MM.1S (cell line): Measurements from ENCODE around the gene AGAP1.

Experiments
- DNase-seq: peaks from one replicate; pipeline ENCODE4 v3.0.0-alpha.2; 2015
- H2AFZ ChIP-seq: fragments of 300-600 bp; sonication (generic); 2 replicates; pipeline ENCODE4 v1.6.0; 2016; ENCODE audit warnings: antibody characterized with exemption, low read length
- H3F3A ChIP-seq: fragments of 300-600 bp; sonication (generic); 2 replicates; pipeline ENCODE4 v1.6.1; 2016; ENCODE audit warnings: mild to moderate bottlenecking, antibody characterized with exemption, low read length, moderate library complexity, mixed read lengths; ENCODE audit not compliant: insufficient read depth
- H3K27ac ChIP-seq: fragments of 300-600 bp; sonication (generic); 2 replicates; pipeline ENCODE4 v1.5.1; 2016; ENCODE audit warnings: mild to moderate bottlenecking, low read length
- H3K27me3 ChIP-seq: fragments of 300-600 bp; sonication (generic); replicated peaks from 2 replicates; pipeline ENCODE4 v1.6.0; 2016; ENCODE audit warnings: low read length; ENCODE audit not compliant: insufficient read depth
- H3K36me3 ChIP-seq: fragments of 300-600 bp; sonication (generic); replicated peaks from 2 replicates; pipeline ENCODE4 v1.6.1; 2016; ENCODE audit warnings: mild to moderate bottlenecking, low read length, mixed read lengths; ENCODE audit not compliant: insufficient read depth
- H3K4me1 ChIP-seq: fragments of 300-600 bp; sonication (generic); 2 replicates; pipeline ENCODE4 v1.6.1; 2016; ENCODE audit warnings: low read length, mixed read lengths
- H3K4me2 ChIP-seq: fragments of 300-600 bp; sonication (generic); 2 replicates; pipeline ENCODE4 v1.6.0; 2016; ENCODE audit warnings: low read depth, low read length
- H3K4me3 ChIP-seq: fragments of 300-600 bp; sonication (generic); 2 replicates; pipeline ENCODE4 v1.5.1; 2016; ENCODE audit warnings: low read length, mixed read lengths
- H3K79me2 ChIP-seq: fragments of 300-600 bp; sonication (generic); 2 replicates; pipeline ENCODE4 v1.6.1; 2016; ENCODE audit warnings: mixed run types, low read length, mixed read lengths
- H3K9ac ChIP-seq: fragments of 300-600 bp; sonication (generic); 2 replicates; pipeline ENCODE4 v1.6.1; 2016; ENCODE audit warnings: low read length, mixed read lengths
- H3K9me2 ChIP-seq: fragments of 300-600 bp; sonication (generic); replicated peaks from 2 replicates; pipeline ENCODE4 v1.6.1; 2016; ENCODE audit warnings: mild to moderate bottlenecking, low read length, mixed read lengths; ENCODE audit not compliant: insufficient read depth
- H3K9me3 ChIP-seq: fragments of 300-600 bp; sonication (generic); replicated peaks from 2 replicates; pipeline ENCODE4 v1.6.1; 2016; ENCODE audit warnings: mild to moderate bottlenecking, low read length, mixed read lengths; ENCODE audit not compliant: insufficient read depth
- H4K20me1 ChIP-seq: fragments of 300-600 bp; sonication (generic); 2 replicates; pipeline ENCODE4 v1.6.1; 2016; ENCODE audit warnings: mild to moderate bottlenecking, low read length, moderate library complexity, mixed read lengths; ENCODE audit not compliant: insufficient read depth
- EZH2 ChIP-seq: fragments of 300-600 bp; sonication (generic); optimal IDR thresholded peaks from 2 replicates; pipeline ENCODE3; 2017; ENCODE audit warnings: low read depth, mild to moderate bottlenecking, antibody characterized with exemption, low read length, mixed read lengths
- EZH2phosphoT487 ChIP-seq: fragments of 300-600 bp; sonication (generic); IDR thresholded peaks from 2 replicates; pipeline ENCODE4 v1.6.1; 2018; ENCODE audit warnings: antibody characterized with exemption, low read length
- TF ChIP-seq, protein P1 (sequence below): fragments of 300-600 bp; sonication (generic); IDR thresholded peaks from 2 replicates; pipeline ENCODE4 v1.5.1; 2016; ENCODE audit warnings: antibody characterized with exemption, low read length, mixed read lengths

Gene AGAP1

DNA sequence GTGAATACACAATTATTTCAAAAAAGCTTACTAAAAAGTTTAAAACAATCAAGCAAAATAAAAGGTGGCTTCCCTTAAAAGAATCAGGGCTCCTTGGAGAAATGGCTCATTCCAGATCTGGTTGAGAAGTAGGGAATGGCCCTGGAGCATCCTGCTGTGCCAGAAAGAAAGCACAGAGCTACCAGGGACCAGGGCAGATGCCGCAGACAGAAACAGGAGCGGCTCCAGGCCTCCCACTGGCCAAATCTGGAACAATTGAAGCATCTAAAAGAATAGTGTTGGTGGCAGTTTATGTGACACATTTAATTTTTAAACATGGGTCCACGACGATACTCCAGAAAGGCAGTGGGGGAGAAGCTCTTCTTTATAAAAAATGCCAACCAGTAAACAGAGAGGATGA, 598.9 kb downstream of the AGAP1 start:
- TF ChIP-seq, protein P1, sequence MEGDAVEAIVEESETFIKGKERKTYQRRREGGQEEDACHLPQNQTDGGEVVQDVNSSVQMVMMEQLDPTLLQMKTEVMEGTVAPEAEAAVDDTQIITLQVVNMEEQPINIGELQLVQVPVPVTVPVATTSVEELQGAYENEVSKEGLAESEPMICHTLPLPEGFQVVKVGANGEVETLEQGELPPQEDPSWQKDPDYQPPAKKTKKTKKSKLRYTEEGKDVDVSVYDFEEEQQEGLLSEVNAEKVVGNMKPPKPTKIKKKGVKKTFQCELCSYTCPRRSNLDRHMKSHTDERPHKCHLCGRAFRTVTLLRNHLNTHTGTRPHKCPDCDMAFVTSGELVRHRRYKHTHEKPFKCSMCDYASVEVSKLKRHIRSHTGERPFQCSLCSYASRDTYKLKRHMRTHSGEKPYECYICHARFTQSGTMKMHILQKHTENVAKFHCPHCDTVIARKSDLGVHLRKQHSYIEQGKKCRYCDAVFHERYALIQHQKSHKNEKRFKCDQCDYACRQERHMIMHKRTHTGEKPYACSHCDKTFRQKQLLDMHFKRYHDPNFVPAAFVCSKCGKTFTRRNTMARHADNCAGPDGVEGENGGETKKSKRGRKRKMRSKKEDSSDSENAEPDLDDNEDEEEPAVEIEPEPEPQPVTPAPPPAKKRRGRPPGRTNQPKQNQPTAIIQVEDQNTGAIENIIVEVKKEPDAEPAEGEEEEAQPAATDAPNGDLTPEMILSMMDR = no peak
- TF ChIP-seq EZH2phosphoT487 = no peak
- no peak for TF ChIP-seq EZH2
- no peak overlapping the region for H3K4me2 ChIP-seq

GRCh38 chr2:236093134-236093533, 599.3 kb downstream of the AGAP1 start:
- Histone ChIP-seq H4K20me1 (no peaks in the 10 kb centered on the region), H3K9ac (no peak overlapping the region), H2AFZ (no peak overlapping the region), H3K79me2 (no peaks in the 10 kb centered on the region; the same call in 1 of the 2 replicates), H3K36me3 (no peaks in the 10 kb centered on the region), H3K9me3 (no peaks in the 10 kb centered on the region), H3F3A (no peaks in the 10 kb centered on the region), H3K4me1 (no peaks in the 10 kb centered on the region), H3K4me3 (no peak overlapping the region), H3K27ac (no peak overlapping the region), H3K9me2 (no peaks in the 10 kb centered on the region), H3K4me2 (no peak overlapping the region), H3K27me3 (no peaks in the 10 kb centered on the region)
- TF ChIP-seq, protein P1 = no peak
- TF ChIP-seq EZH2phosphoT487 (no peak), EZH2 (no peak)
- DNase-seq = no peak

More for the DNA sequence above, 598.9 kb downstream of the AGAP1 start:
- H3K4me3 ChIP-seq = no peak overlapping the region
- H3K79me2 ChIP-seq = no peaks in the 10 kb centered on the region; the same call in 1 of the 2 replicates
- no peak overlapping the region for H2AFZ ChIP-seq
- H3K27ac ChIP-seq = no peak overlapping the region
- H3K9me3 ChIP-seq = no peaks in the 10 kb centered on the region
- H3F3A ChIP-seq = no peaks in the 10 kb centered on the region
- H4K20me1 ChIP-seq = no peaks in the 10 kb centered on the region
- H3K9ac ChIP-seq = no peak overlapping the region
- H3K4me1 ChIP-seq = no peaks in the 10 kb centered on the region
- H3K9me2 ChIP-seq = no peaks in the 10 kb centered on the region
- no peaks in the 10 kb centered on the region for H3K36me3 ChIP-seq
- H3K27me3 ChIP-seq = no peaks in the 10 kb centered on the region
- no peak for DNase-seq

DNA sequence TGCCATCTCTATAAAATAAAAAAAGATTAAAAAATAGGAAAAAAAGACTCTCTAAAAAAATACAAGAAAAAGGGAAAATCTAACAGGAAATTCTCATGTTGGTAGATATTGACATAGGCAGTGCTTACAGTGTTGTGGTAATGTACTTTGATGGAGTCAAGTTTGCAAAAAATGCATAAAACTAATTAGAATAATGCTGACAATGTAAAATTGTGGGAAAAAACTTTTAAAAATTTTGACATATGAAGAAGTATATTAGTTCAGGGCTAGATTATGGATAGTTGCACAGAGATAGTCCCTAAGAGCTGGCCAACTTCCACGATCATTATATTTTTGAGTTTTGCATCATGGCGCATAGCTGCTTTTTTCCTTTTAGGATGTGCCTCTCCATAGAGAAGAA, 601.7 kb downstream of the AGAP1 start:
- no peak for TF ChIP-seq EZH2phosphoT487
- H2AFZ ChIP-seq = no peak overlapping the region

DNA sequence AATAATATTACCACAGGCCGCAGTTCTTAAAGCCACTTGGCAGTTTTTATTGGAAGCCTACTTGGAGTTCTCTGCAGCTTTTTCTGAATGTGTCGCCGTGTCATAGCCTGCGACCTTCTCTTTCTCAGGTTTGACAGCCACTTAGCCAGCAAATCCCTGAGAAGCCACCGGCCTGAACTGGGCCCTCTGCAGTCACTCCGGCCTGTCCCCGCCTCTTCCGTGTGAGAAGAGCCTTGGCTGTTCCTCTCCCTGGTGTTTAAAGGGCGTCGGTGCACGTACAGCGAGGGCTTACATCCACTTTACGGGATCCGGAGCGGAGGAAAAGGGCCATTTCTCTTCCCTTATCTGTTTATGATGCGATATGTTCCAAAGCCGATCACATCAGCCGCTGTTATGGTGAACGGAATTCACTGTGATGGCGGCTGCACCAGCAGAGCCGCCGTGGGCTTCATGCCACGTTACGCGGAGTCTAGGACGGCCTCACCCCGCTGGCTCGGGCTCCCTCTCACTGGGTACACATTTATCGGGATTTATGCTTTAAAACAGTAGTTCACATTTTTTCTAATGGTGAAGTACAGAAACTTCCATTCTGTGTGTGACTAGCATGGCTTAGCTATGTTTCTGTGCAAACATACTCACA, 607.6 kb downstream of the AGAP1 start:
- no peak for DNase-seq
- H3K79me2 ChIP-seq = no peaks in the 10 kb centered on the region; the same call in 1 of the 2 replicates
- TF ChIP-seq, protein P1 = no peak
- no peak for TF ChIP-seq EZH2
- no peak for TF ChIP-seq EZH2phosphoT487
- H3K9me2 ChIP-seq = no peaks in the 10 kb centered on the region
- H3K4me1 ChIP-seq = no peaks in the 10 kb centered on the region
- H3K9me3 ChIP-seq = no peaks in the 10 kb centered on the region
- H3K4me2 ChIP-seq = no peak overlapping the region
- H3K9ac ChIP-seq = no peak overlapping the region
- H3F3A ChIP-seq = no peaks in the 10 kb centered on the region
- H3K36me3 ChIP-seq = no peaks in the 10 kb centered on the region
- H3K27ac ChIP-seq = no peak overlapping the region
- H2AFZ ChIP-seq = no peak overlapping the region
- H3K4me3 ChIP-seq = no peak overlapping the region
- H4K20me1 ChIP-seq = no peaks in the 10 kb centered on the region
- H3K27me3 ChIP-seq = no peaks in the 10 kb centered on the region

More for the DNA sequence above, 601.7 kb downstream of the AGAP1 start:
- Histone ChIP-seq H3K4me1 (no peaks in the 10 kb centered on the region), H3K4me3 (no peak overlapping the region), H3K79me2 (no peaks in the 10 kb centered on the region; the same call in 1 of the 2 replicates), H3K9me2 (no peaks in the 10 kb centered on the region), H3K27me3 (no peaks in the 10 kb centered on the region), H3F3A (no peaks in the 10 kb centered on the region), H3K4me2 (no peak overlapping the region), H3K36me3 (no peaks in the 10 kb centered on the region), H3K9me3 (no peaks in the 10 kb centered on the region), H4K20me1 (no peaks in the 10 kb centered on the region), H3K9ac (no peak overlapping the region), H3K27ac (no peak overlapping the region)
- no peak for DNase-seq
